Left lobe of liver (tissue), 2 donors: ENCODE measurements around the gene THADA. TPM values are rescaled to one million over a fixed set of nuclear protein-coding genes. Genes with fewer than 3 reads are reported as not detected.
"Not testable (repeated sequence)": the region's sequence is repeated elsewhere in the genome, so short reads cannot be mapped to it uniquely, and the experiment has no call there.

Experiments used
- ATAC-seq: fragments of 200-7000 bp; cut with Tn5 transposase; one replicate; pipeline ENCODE4 v1.9.1; 2020; ENCODE audit warnings: mild to moderate bottlenecking, moderate library complexity
- DNase-seq: peaks from one replicate; pipeline ENCODE4 v3.0.0-alpha.2; 2020; ENCODE audit warnings: low spot score
- total RNA-seq: library from RNA; stranded (reverse); gene quantifications from one replicate; pipeline ENCODE4 v1.2.1, GENCODE V29; 2021
- donor health status: DM: no; HTN: no; CAD: no; lungs with moderate emphysema.
- donor health status: DM: no; HTN: yes; CAD: no.

The THADA gene
- total RNA-seq, 1 donor from 2014 or later = 20.0 TPM

- DNase-seq (no peak), ATAC-seq (peak; percentile 80)
Measured at GRCh38 chr2:43285987-43286386, 309.9 kb downstream of the THADA start.

GRCh38 chr2:43284967-43285366 lies 310.9 kb downstream of the THADA start:
- ATAC-seq (peak; percentile 82), DNase-seq (peak; percentile 52)

- not testable (repeated sequence) for ATAC-seq, DNase-seq
Measured at GRCh38 chr2:43284347-43284746, 311.5 kb downstream of the THADA start.

GRCh38 chr2:43280994-43281393 lies 314.8 kb downstream of the THADA start:
- ATAC-seq (no peak), DNase-seq (no peak)

GRCh38 chr2:43279317-43279840 lies 316.5 kb downstream of the THADA start:
- ATAC-seq = no peak
- no peak for DNase-seq

- ATAC-seq (peak; percentile 52), DNase-seq (no peak)
Measured at GRCh38 chr2:43278564-43279220, 317.1 kb downstream of the THADA start.

- no peak for DNase-seq
- peak; percentile 52 for ATAC-seq
Measured at GRCh38 chr2:43276962-43277391, 318.9 kb downstream of the THADA start.

GRCh38 chr2:43276266-43276941 lies 319.4 kb downstream of the THADA start:
- DNase-seq = no peak
- ATAC-seq = peak; percentile 71

- DNase-seq = no peak
- ATAC-seq = no peak
Measured at GRCh38 chr2:43274721-43275120, 321.1 kb downstream of the THADA start.

- no peak for ATAC-seq
- DNase-seq = no peak
Measured at GRCh38 chr2:43274055-43274454, 321.8 kb downstream of the THADA start.

GRCh38 chr2:43273529-43273928 lies 322.3 kb downstream of the THADA start:
- ATAC-seq (no peak), DNase-seq (no peak)

GRCh38 chr2:43270930-43271615 lies 324.8 kb downstream of the THADA start:
- no peak for ATAC-seq
- no peak for DNase-seq

- DNase-seq = no peak
- ATAC-seq = no peak
Measured at GRCh38 chr2:43270461-43270860, 325.4 kb downstream of the THADA start.

- DNase-seq (no peak), ATAC-seq (peak; percentile 45)
Measured at GRCh38 chr2:43269706-43270105, 326.1 kb downstream of the THADA start.

- ATAC-seq (peak; percentile 79), DNase-seq (peak; percentile 60)
Measured at GRCh38 chr2:43269074-43269572, 326.7 kb downstream of the THADA start.

GRCh38 chr2:43268066-43268953 lies 327.5 kb downstream of the THADA start:
- DNase-seq (no peak), ATAC-seq (peak; percentile 11)

- ATAC-seq (no peak), DNase-seq (no peak)
Measured at GRCh38 chr2:43267381-43267780, 328.5 kb downstream of the THADA start.

GRCh38 chr2:43266711-43267111 lies 329.1 kb downstream of the THADA start:
- no peak for ATAC-seq
- no peak for DNase-seq

GRCh38 chr2:43265421-43265820 lies 330.4 kb downstream of the THADA start:
- no peak for ATAC-seq
- DNase-seq = no peak

GRCh38 chr2:43265001-43265400 lies 330.8 kb downstream of the THADA start:
- DNase-seq = no peak

More at GRCh38 chr2:43265001-43265400, 330.8 kb downstream of the THADA start:
- no peak for ATAC-seq
